ENCODE results near the gene CD300LD.

Gene CD300LD

GRCh38 chr17:74603037-74603635, 11.1 kb upstream of the CD300LD start:
- in situ Hi-C loops (cut with MboI; ENCODE audit: low sequenced_read_pairs, unreplicated experiment), result no loop called here
- no peak for TF ChIP-seq CTCF (IDR thresholded peaks at IDR 0.05; ENCODE audit: borderline replicate concordance, control extremely low read depth, extremely low read depth, insufficient read depth, missing control alignments)
- DNase-seq (ENCODE audit: low spot score), result no peak

- DNase-seq (ENCODE audit: low spot score), result peak; percentile 69
- TF ChIP-seq CTCF (IDR thresholded peaks at IDR 0.05; ENCODE audit: borderline replicate concordance, control extremely low read depth, extremely low read depth, insufficient read depth, missing control alignments), result peak; percentile 67
- in situ Hi-C loops (cut with MboI; ENCODE audit: low sequenced_read_pairs, unreplicated experiment), result no loop called here
Observed at GRCh38 chr17:74601944-74602572, 10.0 kb upstream of the CD300LD start.

- TF ChIP-seq CTCF (IDR thresholded peaks at IDR 0.05; ENCODE audit: borderline replicate concordance, control extremely low read depth, extremely low read depth, insufficient read depth, missing control alignments), result no peak
- in situ Hi-C loops (cut with MboI; ENCODE audit: low sequenced_read_pairs, unreplicated experiment), result no loop called here
- no peak for DNase-seq (ENCODE audit: low spot score)
Observed at GRCh38 chr17:74599448-74599939, 7.4 kb upstream of the CD300LD start.

GRCh38 chr17:74599023-74599399, 6.9 kb upstream of the CD300LD start:
- no peak for DNase-seq (ENCODE audit: low spot score)
- no peak for TF ChIP-seq CTCF (IDR thresholded peaks at IDR 0.05; ENCODE audit: borderline replicate concordance, control extremely low read depth, extremely low read depth, insufficient read depth, missing control alignments)
- in situ Hi-C loops (cut with MboI; ENCODE audit: low sequenced_read_pairs, unreplicated experiment), result no loop called here

GRCh38 chr17:74598346-74599022, 6.4 kb upstream of the CD300LD start:
- in situ Hi-C loops (cut with MboI; ENCODE audit: low sequenced_read_pairs, unreplicated experiment), result no loop called here
- no peak for DNase-seq (ENCODE audit: low spot score)
- TF ChIP-seq CTCF (IDR thresholded peaks at IDR 0.05; ENCODE audit: borderline replicate concordance, control extremely low read depth, extremely low read depth, insufficient read depth, missing control alignments), result no peak

- DNase-seq (ENCODE audit: low spot score), result no peak
- TF ChIP-seq CTCF (IDR thresholded peaks at IDR 0.05; ENCODE audit: borderline replicate concordance, control extremely low read depth, extremely low read depth, insufficient read depth, missing control alignments), result no peak
- in situ Hi-C loops (cut with MboI; ENCODE audit: low sequenced_read_pairs, unreplicated experiment), result no loop called here
Observed at GRCh38 chr17:74597069-74597790, 5.1 kb upstream of the CD300LD start.

Measured in GM13976 (cell line).